ENCODE measurements around the gene RTN4RL1.

Gene RTN4RL1

GRCh38 chr17:1948517-1948825, 76.7 kb downstream of the RTN4RL1 start:
- DNase-seq (ENCODE audit: low read depth) = no peak

GRCh38 chr17:1947743-1948516, 77.2 kb downstream of the RTN4RL1 start:
- no peak for DNase-seq (ENCODE audit: low read depth)

GRCh38 chr17:1947229-1947742, 77.8 kb downstream of the RTN4RL1 start:
- no peak for DNase-seq (ENCODE audit: low read depth)

GRCh38 chr17:1946021-1946932, 78.9 kb downstream of the RTN4RL1 start:
- no peak for DNase-seq (ENCODE audit: low read depth)

- no peak for DNase-seq (ENCODE audit: low read depth)
These were observed 79.5 kb downstream of the RTN4RL1 start for GRCh38 chr17:1945621-1946020.

GRCh38 chr17:1943436-1943831, 81.7 kb downstream of the RTN4RL1 start:
- DNase-seq (ENCODE audit: low read depth) = no peak

- DNase-seq (ENCODE audit: low read depth) = no peak
These were observed 82.3 kb downstream of the RTN4RL1 start for GRCh38 chr17:1942666-1943435.

GRCh38 chr17:1942066-1942365, 83.1 kb downstream of the RTN4RL1 start:
- DNase-seq (ENCODE audit: low read depth) = no peak

- DNase-seq (ENCODE audit: low read depth) = no peak
These were observed 83.7 kb downstream of the RTN4RL1 start for GRCh38 chr17:1941272-1942065.

- no peak for DNase-seq (ENCODE audit: low read depth)
These were observed 84.3 kb downstream of the RTN4RL1 start for GRCh38 chr17:1940810-1941185.

- DNase-seq (ENCODE audit: low read depth) = no peak
These were observed 84.9 kb downstream of the RTN4RL1 start for GRCh38 chr17:1939981-1940809.

- DNase-seq (ENCODE audit: low read depth) = no peak
These were observed 87.7 kb downstream of the RTN4RL1 start for GRCh38 chr17:1937461-1937860.

- DNase-seq (ENCODE audit: low read depth) = no peak
These were observed 88.4 kb downstream of the RTN4RL1 start for GRCh38 chr17:1936766-1937165.

- DNase-seq (ENCODE audit: low read depth) = no peak
These were observed 90.2 kb downstream of the RTN4RL1 start for GRCh38 chr17:1934901-1935300.

GRCh38 chr17:1933875-1934715, 91.0 kb downstream of the RTN4RL1 start:
- DNase-seq (ENCODE audit: low read depth) = no peak

- no peak for DNase-seq (ENCODE audit: low read depth)
These were observed 93.1 kb downstream of the RTN4RL1 start for GRCh38 chr17:1931844-1932579.

GRCh38 chr17:1930337-1930645, 94.8 kb downstream of the RTN4RL1 start:
- no peak for DNase-seq (ENCODE audit: low read depth)

- DNase-seq (ENCODE audit: low read depth) = no peak
These were observed 96.2 kb downstream of the RTN4RL1 start for GRCh38 chr17:1928976-1929375.

- DNase-seq (ENCODE audit: low read depth) = no peak
These were observed 104.2 kb downstream of the RTN4RL1 start for GRCh38 chr17:1920948-1921351.

Measured in stimulated activated CD8-positive, alpha-beta memory T cell treated with anti-CD3 and anti-CD28 coated beads, Interleukin-15, amount 100 ng/mL, for 1 hour (primary cell).